ENCODE data around the gene MS4A10. TPM values are rescaled to one million over a fixed set of nuclear protein-coding genes. Genes with fewer than 3 reads are reported as not detected.

MS4A10 gene
- total RNA-seq, 1 donor from 2014 or later: not detected

- TF ChIP-seq CTCF (IDR thresholded peaks at IDR 0.05): no peak
- Mint-ChIP-seq H3K27ac (no peak overlapping the region), H3K36me3 (ENCODE audit: low read depth) (no peaks in the 10 kb centered on the region), H3K9me3 (no peaks in the 10 kb centered on the region), H3K4me1 (peaks cover 1% of the 10 kb centered on the region), H3K4me3 (no peak overlapping the region), H3K27me3 (peaks cover 3% of the 10 kb centered on the region)
- DNase-seq: no peak
- ATAC-seq (ENCODE audit: low read depth): no peak
- CTCF ChIA-PET: interaction anchor here (0.9 to 1.5 kb wide), 2 partner anchors 18 to 50 kb away, joined by 3 read pairs; no protein-coding TSS in a partner anchor
- intact Hi-C loops (cut with micrococcal nuclease): no loop called here
- POLR2A ChIA-PET: no interaction called here
These were observed 4.4 kb upstream of the MS4A10 start for GRCh38 chr11:60780774-60781173.

DNA sequence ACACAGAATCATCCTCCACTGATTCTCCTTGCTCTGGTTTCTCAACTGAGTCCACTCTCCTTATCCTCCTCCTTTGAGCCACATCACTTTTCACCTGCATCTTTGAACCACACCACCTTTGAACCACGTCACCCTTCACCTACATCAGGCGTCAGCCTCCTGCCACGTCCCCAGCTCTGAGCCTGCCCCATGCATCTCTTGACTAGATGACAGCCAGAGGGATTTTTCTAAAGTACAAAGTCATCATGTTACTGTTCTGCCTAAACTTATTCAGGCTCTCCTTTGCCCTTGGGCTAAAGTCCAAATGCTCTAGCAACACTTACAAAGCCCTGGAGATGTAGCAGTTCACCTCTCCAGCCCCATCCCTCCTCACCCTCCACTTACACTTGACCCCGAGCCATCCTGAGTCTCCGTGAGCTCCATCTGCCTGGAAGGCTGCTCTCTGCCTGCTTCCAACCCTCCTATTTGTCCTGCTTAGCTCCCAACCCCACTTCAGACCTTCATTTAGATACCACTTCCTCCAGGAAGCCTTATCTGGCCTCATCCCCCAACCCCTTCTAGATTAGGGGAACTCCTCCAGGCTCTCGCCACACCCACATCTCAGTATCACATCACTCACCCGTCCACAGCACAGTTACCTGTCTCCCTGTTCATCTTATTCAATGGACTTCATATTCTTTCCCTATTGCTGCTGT lies 3.7 kb upstream of the MS4A10 start:
- Mint-ChIP-seq H3K36me3 (ENCODE audit: low read depth) (no peaks in the 10 kb centered on the region), H3K27ac (no peak overlapping the region), H3K4me3 (no peak overlapping the region), H3K27me3 (peaks cover 3% of the 10 kb centered on the region), H3K9me3 (no peaks in the 10 kb centered on the region), H3K4me1 (no peaks in the 10 kb centered on the region)
- ATAC-seq (ENCODE audit: low read depth) (no peak), DNase-seq (no peak)
- intact Hi-C loops (cut with micrococcal nuclease): no loop called here
- no peak for TF ChIP-seq CTCF (IDR thresholded peaks at IDR 0.05)
- POLR2A ChIA-PET: no interaction called here
- CTCF ChIA-PET: interaction anchor here (0.9 to 1.5 kb wide), 2 partner anchors 19 to 49 kb away, joined by 3 read pairs; no protein-coding TSS in a partner anchor

DNA sequence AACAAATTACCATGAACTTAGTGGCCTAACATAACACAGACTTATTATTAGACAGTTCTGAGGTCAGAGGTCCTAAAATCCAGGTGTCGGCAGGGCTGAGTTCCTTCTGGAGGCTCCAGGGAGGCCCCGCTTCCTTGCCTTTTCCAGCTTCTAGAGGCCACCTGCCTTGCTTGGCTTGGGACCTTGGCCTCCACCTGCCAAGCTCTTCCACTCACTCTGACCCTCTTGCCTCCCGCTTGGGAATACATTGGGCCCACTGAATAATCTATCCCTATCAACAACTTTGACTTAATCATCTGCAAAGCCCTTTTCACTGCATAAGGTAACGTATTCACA lies 3.2 kb upstream of the MS4A10 start:
- TF ChIP-seq CTCF (IDR thresholded peaks at IDR 0.05): no peak
- no peaks in the 10 kb centered on the region for H3K4me1 Mint-ChIP-seq
- no peaks in the 10 kb centered on the region for H3K9me3 Mint-ChIP-seq
- DNase-seq (no peak), ATAC-seq (ENCODE audit: low read depth) (no peak)
- H3K27ac Mint-ChIP-seq: no peak overlapping the region
- intact Hi-C loops (cut with micrococcal nuclease): no loop called here
- peaks cover 3% of the 10 kb centered on the region for H3K27me3 Mint-ChIP-seq
- H3K36me3 Mint-ChIP-seq (ENCODE audit: low read depth): no peaks in the 10 kb centered on the region
- ChIA-PET POLR2A (no interaction called here), CTCF (no interaction called here)
- H3K4me3 Mint-ChIP-seq: no peak overlapping the region

DNA sequence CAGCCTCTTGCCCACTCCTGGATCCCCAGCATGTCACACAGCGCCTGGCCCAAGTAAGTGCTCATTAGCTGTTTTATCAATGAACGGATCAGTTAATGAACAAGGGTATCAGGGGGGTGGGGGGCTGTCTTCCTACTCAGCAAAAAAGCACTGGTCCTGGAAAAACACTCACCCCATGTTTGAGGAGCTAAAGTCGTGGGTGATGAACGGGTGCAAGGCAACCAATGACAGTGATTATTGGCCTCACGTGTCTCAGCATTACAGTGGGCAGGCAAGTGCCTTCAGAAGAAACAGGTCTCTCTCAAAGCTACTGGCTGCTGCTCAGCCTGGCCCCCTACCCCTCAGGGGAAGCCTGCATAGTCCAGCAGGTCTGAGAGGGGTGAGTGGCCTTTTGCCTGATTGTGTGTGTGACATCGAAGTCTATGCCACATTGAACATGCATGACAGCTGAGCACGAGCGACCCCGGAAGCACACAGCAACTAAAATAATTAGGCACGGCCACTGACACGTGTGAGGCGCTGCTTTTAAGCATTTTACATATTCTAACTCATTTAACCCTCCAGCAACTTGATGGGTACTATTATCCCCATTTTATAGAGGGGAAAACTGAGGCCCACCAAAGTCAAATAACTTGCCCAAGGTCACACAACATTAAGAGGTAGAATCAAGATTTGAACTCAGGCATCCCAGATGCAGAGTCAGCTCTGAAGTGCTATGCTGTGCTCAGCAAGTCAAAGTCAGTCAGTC lies 2.6 kb upstream of the MS4A10 start:
- H3K36me3 Mint-ChIP-seq (ENCODE audit: low read depth): no peaks in the 10 kb centered on the region
- ATAC-seq (ENCODE audit: low read depth) (no peak), DNase-seq (no peak)
- no peak overlapping the region for H3K4me3 Mint-ChIP-seq
- ChIA-PET POLR2A (no interaction called here), CTCF (no interaction called here)
- no peaks in the 10 kb centered on the region for H3K9me3 Mint-ChIP-seq
- intact Hi-C loops (cut with micrococcal nuclease): no loop called here
- H3K27ac Mint-ChIP-seq: no peak overlapping the region
- H3K27me3 Mint-ChIP-seq: peaks cover 3% of the 10 kb centered on the region
- TF ChIP-seq CTCF (IDR thresholded peaks at IDR 0.05): no peak
- no peaks in the 10 kb centered on the region for H3K4me1 Mint-ChIP-seq

- DNase-seq (no peak), ATAC-seq (ENCODE audit: low read depth) (no peak)
- H3K27ac Mint-ChIP-seq: no peak overlapping the region
- H3K36me3 Mint-ChIP-seq (ENCODE audit: low read depth): no peaks in the 10 kb centered on the region
- peaks cover 3% of the 10 kb centered on the region for H3K27me3 Mint-ChIP-seq
- POLR2A ChIA-PET: no interaction called here
- H3K4me1 Mint-ChIP-seq: no peaks in the 10 kb centered on the region
- H3K9me3 Mint-ChIP-seq: no peaks in the 10 kb centered on the region
- no peak for TF ChIP-seq CTCF (IDR thresholded peaks at IDR 0.05)
- CTCF ChIA-PET: no interaction called here
- H3K4me3 Mint-ChIP-seq: no peak overlapping the region
- intact Hi-C loops (cut with micrococcal nuclease): no loop called here
These were observed 2.0 kb upstream of the MS4A10 start for GRCh38 chr11:60783141-60783484.
